ENCODE measurements around the gene ROBO1. TPM values are rescaled to one million over a fixed set of nuclear protein-coding genes. Genes with fewer than 3 reads are reported as not detected.

Gene ROBO1
- total and polyA plus RNA-seq, 4 donors, result 1.0 to 30.3 (median 3.9) TPM

DNA sequence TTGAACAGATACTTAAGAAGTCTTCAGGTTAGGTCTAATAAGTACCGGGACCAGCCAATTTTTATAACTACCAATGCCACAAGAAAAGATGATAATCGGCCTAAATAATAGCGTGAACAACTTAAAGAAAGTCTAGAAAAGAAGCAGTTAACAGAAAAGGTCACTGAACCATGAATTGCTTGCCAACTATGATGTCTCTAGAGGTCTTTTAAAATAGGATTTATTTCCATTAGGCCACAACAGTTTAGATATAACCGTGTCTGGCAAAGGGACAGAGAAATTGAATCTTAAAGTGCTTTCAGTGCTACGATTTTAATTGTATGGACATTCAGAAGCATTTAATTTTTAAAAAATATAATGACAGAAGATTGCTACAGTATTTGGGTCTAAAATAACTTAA lies 1070.4 kb downstream of the ROBO1 start:
- H3K4me1 ChIP-seq (ENCODE audit: control insufficient read depth in 4 of 4, insufficient read depth in 4 of 4, low read length in 3 of 4), result no peaks in the 10 kb centered on the region
- H3K9me3 ChIP-seq (ENCODE audit: control insufficient read depth in 4 of 4, low read length in 3 of 4), result no peaks in the 10 kb centered on the region
- H3K36me3 ChIP-seq (ENCODE audit: control insufficient read depth in 4 of 4, insufficient read depth in 3 of 4, low read depth in 1 of 4, low read length in 3 of 4), result no peaks in the 10 kb centered on the region
- no peaks in the 10 kb centered on the region for H3K27me3 ChIP-seq (ENCODE audit: control insufficient read depth in 4 of 4, insufficient read depth in 4 of 4, low read length in 3 of 4)
- WGBS, result 77% methylated on average over 5 of the region's 5 CpGs
- no peak overlapping the region for H3K27ac ChIP-seq (ENCODE audit: low read depth in 1 of 2, low read length in 2 of 2)
- TF ChIP-seq HNF4G (IDR thresholded peaks at IDR 0.05) (no peak), FOXA1 (IDR thresholded peaks at IDR 0.05) (no peak)
- TF ChIP-seq, protein P1, sequence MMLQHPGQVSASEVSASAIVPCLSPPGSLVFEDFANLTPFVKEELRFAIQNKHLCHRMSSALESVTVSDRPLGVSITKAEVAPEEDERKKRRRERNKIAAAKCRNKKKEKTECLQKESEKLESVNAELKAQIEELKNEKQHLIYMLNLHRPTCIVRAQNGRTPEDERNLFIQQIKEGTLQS (IDR thresholded peaks at IDR 0.05), result no peak
- TF ChIP-seq, protein P2, sequence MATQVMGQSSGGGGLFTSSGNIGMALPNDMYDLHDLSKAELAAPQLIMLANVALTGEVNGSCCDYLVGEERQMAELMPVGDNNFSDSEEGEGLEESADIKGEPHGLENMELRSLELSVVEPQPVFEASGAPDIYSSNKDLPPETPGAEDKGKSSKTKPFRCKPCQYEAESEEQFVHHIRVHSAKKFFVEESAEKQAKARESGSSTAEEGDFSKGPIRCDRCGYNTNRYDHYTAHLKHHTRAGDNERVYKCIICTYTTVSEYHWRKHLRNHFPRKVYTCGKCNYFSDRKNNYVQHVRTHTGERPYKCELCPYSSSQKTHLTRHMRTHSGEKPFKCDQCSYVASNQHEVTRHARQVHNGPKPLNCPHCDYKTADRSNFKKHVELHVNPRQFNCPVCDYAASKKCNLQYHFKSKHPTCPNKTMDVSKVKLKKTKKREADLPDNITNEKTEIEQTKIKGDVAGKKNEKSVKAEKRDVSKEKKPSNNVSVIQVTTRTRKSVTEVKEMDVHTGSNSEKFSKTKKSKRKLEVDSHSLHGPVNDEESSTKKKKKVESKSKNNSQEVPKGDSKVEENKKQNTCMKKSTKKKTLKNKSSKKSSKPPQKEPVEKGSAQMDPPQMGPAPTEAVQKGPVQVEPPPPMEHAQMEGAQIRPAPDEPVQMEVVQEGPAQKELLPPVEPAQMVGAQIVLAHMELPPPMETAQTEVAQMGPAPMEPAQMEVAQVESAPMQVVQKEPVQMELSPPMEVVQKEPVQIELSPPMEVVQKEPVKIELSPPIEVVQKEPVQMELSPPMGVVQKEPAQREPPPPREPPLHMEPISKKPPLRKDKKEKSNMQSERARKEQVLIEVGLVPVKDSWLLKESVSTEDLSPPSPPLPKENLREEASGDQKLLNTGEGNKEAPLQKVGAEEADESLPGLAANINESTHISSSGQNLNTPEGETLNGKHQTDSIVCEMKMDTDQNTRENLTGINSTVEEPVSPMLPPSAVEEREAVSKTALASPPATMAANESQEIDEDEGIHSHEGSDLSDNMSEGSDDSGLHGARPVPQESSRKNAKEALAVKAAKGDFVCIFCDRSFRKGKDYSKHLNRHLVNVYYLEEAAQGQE (IDR thresholded peaks at IDR 0.05), result no peak
- TF ChIP-seq, protein P3, sequence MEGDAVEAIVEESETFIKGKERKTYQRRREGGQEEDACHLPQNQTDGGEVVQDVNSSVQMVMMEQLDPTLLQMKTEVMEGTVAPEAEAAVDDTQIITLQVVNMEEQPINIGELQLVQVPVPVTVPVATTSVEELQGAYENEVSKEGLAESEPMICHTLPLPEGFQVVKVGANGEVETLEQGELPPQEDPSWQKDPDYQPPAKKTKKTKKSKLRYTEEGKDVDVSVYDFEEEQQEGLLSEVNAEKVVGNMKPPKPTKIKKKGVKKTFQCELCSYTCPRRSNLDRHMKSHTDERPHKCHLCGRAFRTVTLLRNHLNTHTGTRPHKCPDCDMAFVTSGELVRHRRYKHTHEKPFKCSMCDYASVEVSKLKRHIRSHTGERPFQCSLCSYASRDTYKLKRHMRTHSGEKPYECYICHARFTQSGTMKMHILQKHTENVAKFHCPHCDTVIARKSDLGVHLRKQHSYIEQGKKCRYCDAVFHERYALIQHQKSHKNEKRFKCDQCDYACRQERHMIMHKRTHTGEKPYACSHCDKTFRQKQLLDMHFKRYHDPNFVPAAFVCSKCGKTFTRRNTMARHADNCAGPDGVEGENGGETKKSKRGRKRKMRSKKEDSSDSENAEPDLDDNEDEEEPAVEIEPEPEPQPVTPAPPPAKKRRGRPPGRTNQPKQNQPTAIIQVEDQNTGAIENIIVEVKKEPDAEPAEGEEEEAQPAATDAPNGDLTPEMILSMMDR (IDR thresholded peaks at IDR 0.05; ENCODE audit: low read depth, low read length, missing input control), result no peak
- DNase-seq (ENCODE audit: low spot score), result no peak
- H3K4me3 ChIP-seq (ENCODE audit: low read depth in 1 of 3, low read length in 3 of 3), result no peak overlapping the region
- no peak overlapping the region for H3K9ac ChIP-seq (ENCODE audit: low read depth in 1 of 2, low read length in 2 of 2)

DNA sequence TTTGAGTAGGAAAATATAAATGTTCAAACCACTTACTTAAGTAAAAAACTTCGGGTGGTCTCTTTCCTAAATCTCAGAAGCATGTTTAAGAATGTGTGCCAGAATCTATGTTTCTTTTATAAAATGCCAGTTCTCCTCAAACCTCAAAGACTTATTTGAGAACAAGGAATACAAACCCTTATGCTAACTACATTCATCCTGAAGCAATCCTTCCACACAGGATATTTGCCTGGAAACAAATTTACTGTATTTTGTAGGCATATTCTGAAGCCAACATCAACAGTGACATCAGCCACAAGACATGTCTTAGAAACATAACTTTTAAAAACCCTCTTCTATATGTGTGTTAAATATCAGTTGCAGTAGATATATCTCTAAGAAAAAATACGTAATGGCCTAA lies 1077.0 kb downstream of the ROBO1 start:
- TF ChIP-seq, protein P4, sequence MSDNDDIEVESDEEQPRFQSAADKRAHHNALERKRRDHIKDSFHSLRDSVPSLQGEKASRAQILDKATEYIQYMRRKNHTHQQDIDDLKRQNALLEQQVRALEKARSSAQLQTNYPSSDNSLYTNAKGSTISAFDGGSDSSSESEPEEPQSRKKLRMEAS (IDR thresholded peaks at IDR 0.05), result no peak
- TF ChIP-seq EGR1 (IDR thresholded peaks at IDR 0.05; ENCODE audit: low read depth in 2 of 2), result no peak
- no peak for TF ChIP-seq GABPA (IDR thresholded peaks at IDR 0.05 in 1 of 2, conservative IDR thresholded peaks at IDR 0.05 in 1 of 2)
- no peak for TF ChIP-seq RXRA (IDR thresholded peaks at IDR 0.05)
- TF ChIP-seq, protein P5, sequence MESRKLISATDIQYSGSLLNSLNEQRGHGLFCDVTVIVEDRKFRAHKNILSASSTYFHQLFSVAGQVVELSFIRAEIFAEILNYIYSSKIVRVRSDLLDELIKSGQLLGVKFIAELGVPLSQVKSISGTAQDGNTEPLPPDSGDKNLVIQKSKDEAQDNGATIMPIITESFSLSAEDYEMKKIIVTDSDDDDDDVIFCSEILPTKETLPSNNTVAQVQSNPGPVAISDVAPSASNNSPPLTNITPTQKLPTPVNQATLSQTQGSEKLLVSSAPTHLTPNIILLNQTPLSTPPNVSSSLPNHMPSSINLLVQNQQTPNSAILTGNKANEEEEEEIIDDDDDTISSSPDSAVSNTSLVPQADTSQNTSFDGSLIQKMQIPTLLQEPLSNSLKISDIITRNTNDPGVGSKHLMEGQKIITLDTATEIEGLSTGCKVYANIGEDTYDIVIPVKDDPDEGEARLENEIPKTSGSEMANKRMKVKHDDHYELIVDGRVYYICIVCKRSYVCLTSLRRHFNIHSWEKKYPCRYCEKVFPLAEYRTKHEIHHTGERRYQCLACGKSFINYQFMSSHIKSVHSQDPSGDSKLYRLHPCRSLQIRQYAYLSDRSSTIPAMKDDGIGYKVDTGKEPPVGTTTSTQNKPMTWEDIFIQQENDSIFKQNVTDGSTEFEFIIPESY (IDR thresholded peaks at IDR 0.05), result no peak
- TF ChIP-seq, protein P1 (IDR thresholded peaks at IDR 0.05), result no peak
- TF ChIP-seq, protein P3 (IDR thresholded peaks at IDR 0.05; ENCODE audit: low read depth, low read length, missing input control), result no peak
- TF ChIP-seq FOXA1 (IDR thresholded peaks at IDR 0.05), result no peak
- no peaks in the 10 kb centered on the region for H3K4me1 ChIP-seq (ENCODE audit: control insufficient read depth in 4 of 4, insufficient read depth in 4 of 4, low read length in 3 of 4)
- no peak for DNase-seq (ENCODE audit: low spot score)

More for the DNA sequence above, 1077.0 kb downstream of the ROBO1 start:
- 33% methylated on average over 2 of the region's 2 CpGs for WGBS
- H3K27me3 ChIP-seq (ENCODE audit: control insufficient read depth in 4 of 4, insufficient read depth in 4 of 4, low read length in 3 of 4), result no peaks in the 10 kb centered on the region
- H3K4me3 ChIP-seq (ENCODE audit: low read depth in 1 of 3, low read length in 3 of 3), result no peak overlapping the region
- no peak overlapping the region for H3K9ac ChIP-seq (ENCODE audit: low read depth in 1 of 2, low read length in 2 of 2)
- no peak overlapping the region for H3K27ac ChIP-seq (ENCODE audit: low read depth in 1 of 2, low read length in 2 of 2)
- no peaks in the 10 kb centered on the region for H3K9me3 ChIP-seq (ENCODE audit: control insufficient read depth in 4 of 4, low read length in 3 of 4)
- H3K36me3 ChIP-seq (ENCODE audit: control insufficient read depth in 4 of 4, insufficient read depth in 3 of 4, low read depth in 1 of 4, low read length in 3 of 4), result no peaks in the 10 kb centered on the region
